Omental fat pad (tissue), 4 donors: Measurements from ENCODE around the gene DGKH. TPM values are rescaled to one million over a fixed set of nuclear protein-coding genes. Genes with fewer than 3 reads are reported as not detected.

Experiments
- ATAC-seq: fragments of 150-250 bp; one replicate; pipeline ENCODE4 v1.9.1; 2016; ENCODE audit warnings: mild to moderate bottlenecking, moderate library complexity; ENCODE audit not compliant: low FRiP score
- DNase-seq: peaks from one replicate; pipeline ENCODE4 v3.0.0-alpha.2; 2019; ENCODE audit warnings: low spot score
- total RNA-seq, 4 donors: library from RNA; depleted of rRNA; stranded (reverse); fragments of >200 nt; gene quantifications; one replicate each; pipeline ENCODE4 v1.1.0, GENCODE V29; 2016
- TF ChIP-seq, protein P1 (sequence below), 3 donors: fragments of 450-650 bp; IDR thresholded peaks; one replicate each; pipeline ENCODE4 v1.5.1; 2016 to 2017; ENCODE audit warnings: antibody characterized with exemption in 3 of 3, mild to moderate bottlenecking in 3 of 3, moderate library complexity in 2 of 3

Gene DGKH
- total RNA-seq, 4 donors from 2014 or later, result 9.7 to 24.7 (median 17.6) TPM

DNA sequence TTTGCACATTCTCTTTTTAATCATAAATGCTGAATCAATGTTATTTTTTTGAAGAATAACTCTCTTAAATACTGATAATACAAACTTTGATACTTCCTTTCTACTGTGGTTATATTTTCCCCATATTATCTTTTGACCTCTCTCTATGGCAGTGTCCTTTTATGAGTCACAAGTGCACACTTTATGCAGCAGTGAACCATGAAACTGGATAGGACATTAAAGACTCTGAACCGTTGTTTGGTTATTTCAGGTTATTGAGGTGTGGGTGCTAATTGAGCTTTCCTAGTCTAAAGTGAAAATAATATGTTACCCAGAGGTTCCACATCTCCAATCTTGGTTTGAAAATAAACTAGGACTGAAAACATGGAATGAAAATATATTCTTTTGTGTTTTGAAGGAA is 71.4 kb downstream of the DGKH start:
- ATAC-seq (no peak), DNase-seq (no peak)
- TF ChIP-seq, protein P1, sequence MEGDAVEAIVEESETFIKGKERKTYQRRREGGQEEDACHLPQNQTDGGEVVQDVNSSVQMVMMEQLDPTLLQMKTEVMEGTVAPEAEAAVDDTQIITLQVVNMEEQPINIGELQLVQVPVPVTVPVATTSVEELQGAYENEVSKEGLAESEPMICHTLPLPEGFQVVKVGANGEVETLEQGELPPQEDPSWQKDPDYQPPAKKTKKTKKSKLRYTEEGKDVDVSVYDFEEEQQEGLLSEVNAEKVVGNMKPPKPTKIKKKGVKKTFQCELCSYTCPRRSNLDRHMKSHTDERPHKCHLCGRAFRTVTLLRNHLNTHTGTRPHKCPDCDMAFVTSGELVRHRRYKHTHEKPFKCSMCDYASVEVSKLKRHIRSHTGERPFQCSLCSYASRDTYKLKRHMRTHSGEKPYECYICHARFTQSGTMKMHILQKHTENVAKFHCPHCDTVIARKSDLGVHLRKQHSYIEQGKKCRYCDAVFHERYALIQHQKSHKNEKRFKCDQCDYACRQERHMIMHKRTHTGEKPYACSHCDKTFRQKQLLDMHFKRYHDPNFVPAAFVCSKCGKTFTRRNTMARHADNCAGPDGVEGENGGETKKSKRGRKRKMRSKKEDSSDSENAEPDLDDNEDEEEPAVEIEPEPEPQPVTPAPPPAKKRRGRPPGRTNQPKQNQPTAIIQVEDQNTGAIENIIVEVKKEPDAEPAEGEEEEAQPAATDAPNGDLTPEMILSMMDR (IDR thresholded peaks at IDR 0.05), result no peak

DNA sequence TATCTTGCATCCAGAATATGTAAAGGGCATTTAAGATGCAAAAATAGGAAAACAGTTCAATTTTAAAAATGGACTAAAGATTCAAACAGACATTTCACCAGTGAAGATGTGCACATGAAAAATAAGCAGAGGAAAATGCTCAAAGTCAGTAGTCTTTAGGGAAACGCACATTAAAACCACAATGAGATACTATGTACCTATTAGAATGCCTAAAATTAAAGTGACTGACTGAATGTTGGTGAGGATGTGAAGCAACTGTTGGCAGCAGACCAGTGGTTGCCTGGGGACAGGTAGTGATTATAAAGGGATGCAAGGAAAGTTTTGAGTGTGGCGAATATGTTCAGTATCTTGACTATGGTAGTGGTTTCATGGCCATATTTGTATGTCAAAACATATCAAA is 75.2 kb downstream of the DGKH start:
- no peak for ATAC-seq
- TF ChIP-seq, protein P1 (IDR thresholded peaks at IDR 0.05), result no peak
- no peak for DNase-seq

DNA sequence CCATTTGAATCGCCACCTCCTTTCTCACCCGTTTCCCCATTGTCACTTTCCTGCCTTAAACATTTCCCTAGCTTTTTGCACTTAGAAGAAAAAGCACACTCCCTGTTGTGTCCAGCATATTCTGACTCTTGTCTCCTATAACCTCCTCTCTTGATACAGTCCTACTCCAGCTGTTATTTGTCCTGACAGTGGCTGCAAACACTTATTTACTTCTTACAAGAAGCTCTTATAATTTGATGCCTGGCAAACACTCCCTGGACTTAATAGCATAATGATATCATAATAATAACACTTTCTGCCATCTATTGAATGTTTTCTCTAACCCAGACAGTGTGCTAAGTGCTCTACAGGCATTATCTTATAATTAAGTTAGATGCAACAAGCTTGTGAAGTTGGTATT is 76.6 kb downstream of the DGKH start:
- no peak for ATAC-seq

DNA sequence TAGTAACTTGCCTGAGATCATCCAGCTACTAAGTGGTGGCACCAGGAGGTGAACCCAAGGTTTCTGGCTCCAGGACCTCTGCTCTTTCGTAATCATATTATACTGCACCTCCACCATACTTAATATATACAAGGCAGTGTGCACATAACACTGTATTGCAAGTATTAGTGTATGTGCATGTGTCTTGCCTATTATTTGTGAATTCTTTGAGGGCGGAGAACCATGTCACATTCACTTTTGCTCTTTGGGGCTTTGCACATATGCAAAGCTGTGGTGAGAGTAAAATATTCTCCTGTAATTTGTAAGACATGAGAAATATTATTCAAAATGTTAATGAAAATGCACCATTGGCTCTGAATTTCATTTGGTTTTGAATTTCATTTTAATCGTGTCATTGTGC is 78.6 kb downstream of the DGKH start:
- no peak for DNase-seq
- TF ChIP-seq, protein P1 (IDR thresholded peaks at IDR 0.05), result no peak
- ATAC-seq, result no peak

More for the DNA sequence above, 76.6 kb downstream of the DGKH start:
- no peak for DNase-seq
- TF ChIP-seq, protein P1 (IDR thresholded peaks at IDR 0.05), result no peak

DNA sequence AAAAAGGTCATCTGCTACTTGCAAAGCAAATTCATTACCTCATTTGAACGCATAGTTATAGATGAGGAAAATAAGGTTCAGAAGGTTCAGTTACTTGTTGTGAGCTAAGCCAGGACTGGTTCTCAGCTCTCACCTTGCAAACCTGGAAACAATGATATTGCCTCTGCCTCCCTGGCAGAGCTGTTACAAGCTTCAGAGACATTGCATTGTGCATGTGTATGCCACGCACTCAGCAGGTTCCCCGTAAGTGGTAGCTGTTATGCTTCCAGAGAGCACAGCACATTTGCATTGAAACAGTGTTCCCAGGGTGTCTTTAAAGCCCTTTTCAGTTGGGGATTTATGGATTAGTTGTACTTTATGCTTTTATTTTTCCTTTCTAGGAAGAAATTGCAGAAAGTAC is 80.6 kb downstream of the DGKH start:
- DNase-seq, result no peak
- no peak for ATAC-seq
- TF ChIP-seq, protein P1 (IDR thresholded peaks at IDR 0.05), result no peak

DNA sequence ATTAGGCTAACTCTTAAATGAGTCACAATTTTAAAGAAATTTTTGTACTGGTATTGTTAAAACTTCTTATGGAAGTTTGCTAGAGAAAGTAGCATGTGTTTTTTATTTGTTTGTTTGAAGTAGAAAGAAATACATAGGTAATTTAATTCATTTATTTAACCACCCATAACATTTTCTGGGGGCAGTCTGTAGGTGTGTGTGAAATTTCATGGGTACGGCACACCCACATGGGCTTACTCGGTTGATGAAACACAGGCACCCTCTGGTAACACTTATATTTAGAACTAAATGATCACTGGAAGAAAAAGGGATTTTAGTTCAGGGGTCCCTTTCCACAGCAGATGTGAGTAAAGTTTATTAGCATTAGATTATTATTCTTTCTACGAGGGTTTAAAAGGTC is 88.1 kb downstream of the DGKH start:
- TF ChIP-seq, protein P1 (IDR thresholded peaks at IDR 0.05), result no peak
- DNase-seq, result no peak
- no peak for ATAC-seq

DNA sequence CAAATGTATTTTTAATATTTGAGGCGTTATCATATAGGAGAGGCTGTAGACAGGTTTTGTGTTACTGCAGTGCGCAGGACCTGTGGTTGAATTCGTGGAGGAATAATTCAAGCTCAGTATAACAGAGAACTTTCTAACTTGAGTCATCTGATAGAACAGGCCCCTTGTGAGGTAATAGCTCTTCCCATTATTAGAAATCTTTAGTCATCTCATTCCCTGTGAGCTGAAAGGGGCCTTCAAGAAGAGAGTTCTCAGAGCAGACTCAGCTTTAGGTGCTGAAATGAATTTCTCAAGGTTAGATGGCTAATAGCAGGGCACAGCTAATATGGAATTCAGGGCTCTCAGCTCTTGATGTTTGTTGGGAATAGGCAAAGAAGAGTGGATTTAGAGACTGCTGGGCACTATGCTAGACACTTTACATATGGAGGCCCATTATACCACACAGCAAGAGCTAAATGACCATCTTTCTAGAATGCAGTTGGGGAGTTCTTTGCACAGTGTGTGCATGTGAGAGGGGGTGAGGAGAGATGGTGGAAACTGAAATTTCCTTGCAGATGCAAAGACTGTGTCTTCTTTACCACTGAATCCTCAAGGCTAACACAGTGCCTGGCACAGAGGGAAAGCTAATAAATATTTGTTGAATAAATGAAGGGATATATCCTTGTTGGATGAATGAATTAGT is 89.5 kb downstream of the DGKH start:
- TF ChIP-seq, protein P1 (IDR thresholded peaks at IDR 0.05), result no peak
- no peak for ATAC-seq

More for the DNA sequence above, 89.5 kb downstream of the DGKH start:
- no peak for DNase-seq
